Fibroblast of skin of left biceps (primary cell): ENCODE data around the gene PTBP1.

Experiments used
- DNase-seq, 2 experiments: peaks; one replicate each; pipeline ENCODE4 v3.0.0-alpha.2; 2013; ENCODE audit warnings: low read depth in 2 of 2

Gene PTBP1

GRCh38 chr19:772730-773436 is 24.4 kb upstream of the PTBP1 start:
- DNase-seq = no peak

GRCh38 chr19:776549-776948 is 20.7 kb upstream of the PTBP1 start:
- DNase-seq = no peak

DNA sequence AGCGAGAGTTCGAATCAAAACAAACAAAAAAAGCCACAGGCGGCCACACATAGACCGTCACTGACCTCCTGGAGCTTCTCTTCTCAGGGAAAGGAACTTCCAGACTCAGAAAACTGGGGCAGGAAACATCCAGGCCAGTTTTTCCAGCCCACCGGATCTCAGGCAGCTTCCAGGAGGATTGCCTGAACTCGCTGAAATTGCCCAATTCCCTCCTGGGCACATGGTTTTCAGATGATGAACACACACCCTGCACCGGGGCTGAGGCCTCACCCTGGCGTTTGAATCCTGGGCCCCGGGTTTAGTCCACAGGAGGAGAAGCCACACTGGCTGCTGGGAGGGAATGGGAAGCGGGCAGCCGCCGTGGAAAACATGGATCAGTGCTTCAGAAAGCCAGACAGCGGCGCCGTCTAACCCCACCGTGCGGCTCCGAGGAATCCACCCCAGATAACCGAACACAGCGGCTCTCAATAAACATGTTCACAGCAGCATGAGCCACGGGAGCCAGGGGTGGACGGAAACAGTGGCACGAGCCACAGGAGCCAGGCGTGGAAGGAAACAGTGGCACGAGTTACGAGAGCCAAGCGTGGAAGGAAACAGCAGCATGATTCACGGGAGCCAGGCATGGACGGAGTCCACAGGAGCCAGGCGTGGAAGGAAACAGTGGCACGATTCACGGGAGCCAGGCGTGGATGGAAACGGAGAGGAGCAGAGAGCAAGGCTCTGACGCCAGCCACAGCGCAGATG is 18.2 kb upstream of the PTBP1 start:
- DNase-seq = peak; percentile 77 to 82

DNA sequence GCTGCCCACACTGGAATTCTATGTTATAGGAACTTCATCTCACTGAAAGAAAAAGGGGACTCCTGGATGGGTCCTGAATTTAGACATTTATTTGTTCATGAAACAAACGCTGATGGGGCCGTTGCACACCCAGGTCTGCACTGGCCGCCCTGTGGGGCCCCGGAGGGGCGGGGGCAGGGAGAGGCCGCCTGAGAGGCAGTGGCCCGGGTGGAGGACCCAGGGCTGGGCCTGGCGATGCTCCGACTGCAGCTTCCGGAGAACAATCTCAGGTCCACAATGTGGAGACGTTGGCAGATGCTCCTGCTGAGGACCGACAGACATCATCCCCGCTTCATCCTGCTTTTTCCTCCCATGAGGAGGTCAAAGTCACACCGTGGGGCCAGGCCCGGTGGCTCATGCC is 16.3 kb upstream of the PTBP1 start:
- no peak for DNase-seq

DNA sequence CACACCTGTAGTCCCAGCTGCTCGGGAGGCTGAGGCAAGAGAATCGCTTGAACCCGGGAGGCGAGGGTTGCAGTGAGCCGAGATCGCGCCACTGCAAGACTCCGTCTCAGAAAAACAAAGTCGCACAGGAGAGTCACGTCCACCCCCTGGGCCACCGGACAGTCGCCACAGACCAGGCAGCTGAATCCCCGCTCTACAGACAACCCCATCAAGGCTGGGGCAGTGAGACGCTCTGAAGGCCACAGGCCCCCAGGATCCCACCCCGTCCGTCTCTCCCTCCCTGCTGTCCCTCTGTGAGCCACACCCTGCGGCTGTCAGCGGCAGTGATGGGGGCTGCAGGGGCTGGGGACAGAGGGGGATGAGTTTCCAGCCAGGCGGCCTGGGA is 15.5 kb upstream of the PTBP1 start:
- no peak for DNase-seq

DNA sequence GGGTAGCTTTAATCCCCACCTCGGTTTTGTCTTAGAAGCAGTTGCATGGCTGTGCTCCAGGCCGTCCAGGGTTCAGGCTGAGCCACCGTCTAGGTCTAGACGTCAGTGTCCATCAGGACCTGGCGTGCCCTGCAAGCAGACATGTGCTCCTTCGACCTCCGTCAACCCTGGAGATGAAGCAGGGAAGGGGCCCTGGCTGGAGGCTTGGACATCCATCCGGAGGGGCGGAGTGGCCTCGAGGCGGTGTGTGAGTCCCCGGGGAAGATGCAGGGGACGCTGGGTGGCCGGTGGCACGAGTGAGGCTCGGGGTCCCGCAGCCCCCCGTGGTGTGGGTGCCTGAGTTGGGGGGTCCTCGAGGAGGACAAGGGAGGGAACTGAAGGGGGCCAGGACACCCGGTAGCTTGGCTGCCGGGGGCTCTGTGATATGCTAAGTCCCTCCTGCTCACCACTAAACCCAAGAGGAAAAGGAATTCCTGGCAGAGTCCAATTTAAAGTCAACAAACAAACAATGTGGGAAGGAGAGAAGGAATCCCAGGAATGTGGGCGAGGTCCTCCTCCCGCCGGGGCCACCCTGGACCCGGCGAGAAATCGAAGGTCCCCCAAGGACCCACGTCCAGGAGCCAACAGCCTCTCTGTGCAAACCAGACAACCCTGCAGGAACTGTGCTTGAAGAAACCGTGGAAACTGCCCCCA is 14.9 kb upstream of the PTBP1 start:
- DNase-seq = peak; percentile 35 to 45

GRCh38 chr19:782878-783668 is 14.2 kb upstream of the PTBP1 start:
- DNase-seq = no peak

GRCh38 chr19:784541-784940 is 12.7 kb upstream of the PTBP1 start:
- DNase-seq = no peak

- no peak for DNase-seq
These were observed 9.7 kb upstream of the PTBP1 start for GRCh38 chr19:787536-787935.

DNA sequence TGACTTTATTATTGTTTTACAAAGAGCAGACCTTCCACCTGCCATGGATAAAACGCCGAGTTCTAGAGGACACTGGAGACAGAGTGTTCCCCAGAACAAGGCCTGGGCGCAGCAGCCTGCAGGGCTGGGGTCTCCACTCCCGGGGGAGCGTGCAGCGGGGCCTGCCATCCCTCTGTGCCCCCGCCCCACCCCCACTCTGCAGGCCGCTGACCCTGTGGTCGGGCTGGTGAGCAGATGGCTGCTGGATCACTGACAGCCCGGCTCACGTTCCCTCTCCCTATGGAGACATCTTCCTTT is 8.6 kb upstream of the PTBP1 start:
- no peak for DNase-seq

DNA sequence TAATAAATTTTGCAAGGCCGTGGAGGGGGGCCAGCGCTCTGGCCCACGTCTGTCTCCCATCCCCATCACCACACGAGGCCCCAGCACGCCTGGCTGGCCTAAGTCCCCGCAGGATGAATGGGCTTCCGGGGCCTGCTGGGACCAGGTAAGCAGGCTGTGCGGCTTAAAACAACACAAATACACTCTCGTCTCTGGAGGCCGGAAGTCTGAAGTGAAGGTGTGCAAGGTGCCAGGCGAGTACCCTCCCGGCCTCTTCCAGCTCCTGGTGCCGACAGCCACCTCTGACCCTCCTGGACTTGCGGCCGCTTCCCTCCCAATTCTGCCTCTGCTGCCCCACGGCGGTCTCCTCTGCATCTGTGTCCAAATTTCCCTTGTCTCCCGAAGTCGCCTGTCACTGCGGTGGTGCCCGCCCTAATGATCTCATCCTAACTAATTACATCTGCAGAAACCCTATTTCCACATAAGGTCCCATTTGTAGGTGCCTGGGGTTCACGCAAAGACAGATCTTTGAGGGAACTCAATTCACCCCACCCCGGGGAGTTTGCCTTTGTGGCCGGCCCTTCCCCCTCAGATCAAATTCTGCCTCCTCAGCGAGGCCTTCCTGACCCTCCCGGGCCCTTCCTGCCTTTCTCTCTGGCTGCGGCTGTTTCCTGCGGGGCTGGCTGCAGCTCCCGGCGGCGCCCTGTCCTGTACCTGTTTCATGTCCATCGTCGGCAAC is 8.1 kb upstream of the PTBP1 start:
- DNase-seq = no peak

- no peak for DNase-seq
These were observed 7.6 kb upstream of the PTBP1 start for GRCh38 chr19:789701-790060.

DNA sequence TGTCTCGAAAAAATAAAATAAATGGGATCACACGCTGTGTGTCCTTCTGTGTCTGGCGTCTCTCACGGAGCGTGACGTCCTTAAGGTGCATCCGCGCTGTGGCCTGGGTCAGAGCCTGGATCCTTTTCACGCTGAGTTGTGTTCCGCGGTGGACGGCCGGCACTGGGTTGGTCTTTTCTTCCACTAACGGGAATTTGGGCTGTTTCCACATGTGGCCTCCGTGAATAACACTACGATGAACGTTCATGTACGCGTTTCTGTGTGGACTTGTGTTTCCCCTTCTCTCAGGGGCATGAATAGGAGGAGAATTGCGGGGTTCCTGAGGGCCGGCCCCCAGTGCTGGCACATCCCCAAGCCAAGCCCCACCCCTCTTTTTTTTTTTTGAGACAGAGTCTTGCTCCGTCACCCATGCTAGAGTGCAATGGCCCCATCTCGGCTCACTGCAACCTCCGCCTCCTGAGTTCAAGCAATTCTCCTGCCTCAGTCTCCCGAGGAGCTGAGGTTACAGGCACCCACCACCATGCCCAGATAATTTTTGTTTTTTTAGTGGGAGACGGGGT is 6.2 kb upstream of the PTBP1 start:
- DNase-seq = no peak

DNA sequence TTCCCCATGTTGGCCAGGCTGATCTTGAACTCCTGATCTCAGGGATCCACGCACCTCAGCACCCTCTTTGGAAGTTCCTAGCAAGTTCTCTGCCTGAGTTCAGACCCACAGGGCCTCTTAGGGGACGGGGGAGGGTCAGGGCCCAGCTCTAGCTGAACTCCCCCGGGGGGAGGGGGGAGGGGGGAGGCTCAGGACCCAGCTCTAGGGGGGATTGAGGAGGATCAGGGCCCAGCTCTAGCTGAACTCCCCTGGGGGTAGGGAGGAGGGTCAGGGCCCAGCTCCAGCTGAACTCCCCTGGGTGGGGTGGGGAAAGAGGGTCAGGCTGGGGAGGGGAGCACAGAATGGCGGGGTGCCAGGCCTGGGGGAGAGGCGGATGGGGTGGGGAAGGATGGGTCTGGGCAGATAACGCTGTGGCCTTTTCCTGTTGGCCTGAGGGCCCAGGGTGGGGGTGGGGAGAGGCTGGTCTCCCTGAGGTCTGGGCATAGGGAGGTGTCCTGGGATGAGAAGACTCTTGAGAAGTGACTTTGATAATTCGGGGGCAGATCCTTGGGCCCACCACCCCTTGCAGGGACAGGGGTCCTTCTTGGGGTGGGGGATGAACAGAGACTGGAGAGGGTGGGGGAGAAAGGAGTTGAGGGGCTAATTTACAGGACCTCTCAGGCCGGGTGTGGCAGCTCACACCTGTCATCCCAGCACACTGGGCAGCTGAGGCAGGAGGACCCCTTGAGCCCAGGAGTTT is 5.5 kb upstream of the PTBP1 start:
- DNase-seq = no peak

GRCh38 chr19:792306-792885 is 4.9 kb upstream of the PTBP1 start:
- DNase-seq = no peak

DNA sequence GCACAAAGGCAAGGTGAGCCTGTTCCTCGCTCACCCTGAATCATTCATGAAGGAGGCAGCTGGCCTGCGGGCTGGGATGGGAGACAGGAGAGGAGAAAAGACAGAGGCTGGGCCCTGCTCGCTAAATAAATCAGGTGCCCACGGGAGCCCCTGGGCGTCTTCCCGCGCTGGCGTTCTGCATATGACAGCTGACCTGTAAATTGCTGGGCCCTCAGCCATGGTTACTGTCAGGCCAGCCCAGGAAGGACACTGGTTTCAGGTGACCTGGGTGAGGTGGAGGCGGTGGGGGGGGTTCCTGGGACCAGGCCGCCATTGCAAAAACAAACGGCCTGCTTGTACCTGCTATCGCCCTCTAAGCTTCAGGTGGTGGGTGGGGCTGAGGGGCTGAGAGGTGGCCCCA is 3.4 kb upstream of the PTBP1 start:
- no peak for DNase-seq

DNA sequence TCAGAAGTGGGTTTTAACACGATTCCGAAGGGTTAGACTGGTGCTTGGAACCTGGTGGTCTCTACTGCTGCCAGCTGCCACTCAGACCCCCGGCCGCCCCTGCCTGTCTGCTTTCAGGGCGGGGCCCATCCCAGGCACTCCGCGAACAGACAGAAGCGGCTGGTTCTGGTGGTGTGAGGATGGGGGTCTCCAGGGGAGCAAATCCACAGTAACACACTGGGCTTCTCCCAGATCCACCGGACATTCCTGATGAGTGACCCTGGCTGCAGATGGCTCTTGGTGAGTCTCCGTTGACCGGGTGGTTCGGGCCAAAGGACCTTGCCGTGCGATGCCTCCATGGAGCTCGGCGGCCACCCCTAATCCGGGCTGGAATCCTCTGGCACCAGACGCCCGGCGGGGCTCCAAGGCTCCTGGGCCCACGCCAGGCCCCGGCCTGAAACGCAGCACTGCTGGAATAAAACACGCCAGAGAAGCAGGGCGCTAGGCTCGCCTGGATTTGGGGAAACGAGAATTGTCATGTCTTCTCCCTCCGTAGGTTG is 2.1 kb upstream of the PTBP1 start:
- DNase-seq = no peak

- DNase-seq = no peak
These were observed 1.3 kb upstream of the PTBP1 start for GRCh38 chr19:795691-796581.
